ENCODE results near the gene CACNG1. TPM values are rescaled to one million over a fixed set of nuclear protein-coding genes. Genes with fewer than 3 reads are reported as not detected.

Gene CACNG1, protein sequence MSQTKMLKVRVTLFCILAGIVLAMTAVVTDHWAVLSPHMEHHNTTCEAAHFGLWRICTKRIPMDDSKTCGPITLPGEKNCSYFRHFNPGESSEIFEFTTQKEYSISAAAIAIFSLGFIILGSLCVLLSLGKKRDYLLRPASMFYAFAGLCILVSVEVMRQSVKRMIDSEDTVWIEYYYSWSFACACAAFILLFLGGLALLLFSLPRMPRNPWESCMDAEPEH
- polyA plus RNA-seq: 0.77 TPM in 1 of 2 replicates, not detected in the other
- polyA minus RNA-seq: not detected in 2 replicates

DNA sequence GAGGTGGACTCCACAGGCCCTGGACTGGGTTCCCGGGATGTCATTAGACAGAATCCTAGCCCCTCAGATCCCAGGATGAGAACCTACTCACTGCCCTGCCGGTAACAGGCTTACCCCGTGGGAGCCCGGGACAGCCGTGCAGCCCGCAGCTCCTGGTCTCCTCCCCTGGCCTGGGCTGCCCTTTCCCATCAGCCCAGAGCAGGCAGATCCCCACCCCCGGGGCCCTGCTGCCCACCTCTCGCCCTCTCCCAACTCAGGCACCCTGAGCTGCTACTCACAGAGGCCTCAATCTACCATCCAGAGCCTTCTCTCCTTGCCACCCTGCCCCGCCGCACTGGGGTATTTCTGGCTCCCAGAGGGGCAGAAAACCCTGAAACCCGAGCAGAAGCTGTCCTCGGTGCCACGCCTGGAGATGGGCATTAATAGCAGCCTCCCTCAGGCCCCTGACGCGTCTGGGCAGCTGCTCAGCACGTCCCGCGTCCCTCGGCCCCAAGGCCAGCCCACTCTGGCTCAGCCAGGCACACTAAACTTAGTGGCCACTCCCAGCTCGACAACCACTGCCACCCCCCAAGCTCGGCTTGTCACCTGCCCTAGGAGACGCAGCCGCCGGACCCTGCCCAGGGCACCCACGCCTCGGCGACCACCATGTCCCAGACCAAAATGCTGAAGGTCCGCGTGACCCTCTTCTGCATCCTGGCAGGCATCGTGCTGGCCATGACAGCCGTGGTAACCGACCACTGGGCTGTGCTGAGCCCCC lies at the start of gene CACNG1:
Gene CACNG1, plus strand, starts transcription at position 539 of the 757 bp plus-strand sequence. Its CDS starts 107 bp downstream, at position 646.
- H3K27ac ChIP-seq (ENCODE audit: low read length): no peak within 1 kb of the TSS
- H3K9ac ChIP-seq (ENCODE audit: low read length): no peak within 1 kb of the TSS
- H3F3A ChIP-seq (ENCODE audit: insufficient read depth, low read length, poor library complexity, severe bottlenecking): no peaks in the 10 kb centered on the region
- H3K36me3 ChIP-seq (ENCODE audit: insufficient read depth, low read length): no peaks in the 10 kb centered on the region
- H4K20me1 ChIP-seq (ENCODE audit: insufficient read depth): no peaks in the 10 kb centered on the region
- H3K9me2 ChIP-seq (ENCODE audit: insufficient read depth, low read length): no peaks in the 10 kb centered on the region
- no peaks in the 10 kb centered on the region for H3K27me3 ChIP-seq (ENCODE audit: insufficient read depth, low read depth, low read length)
- TF ChIP-seq, protein P1, sequence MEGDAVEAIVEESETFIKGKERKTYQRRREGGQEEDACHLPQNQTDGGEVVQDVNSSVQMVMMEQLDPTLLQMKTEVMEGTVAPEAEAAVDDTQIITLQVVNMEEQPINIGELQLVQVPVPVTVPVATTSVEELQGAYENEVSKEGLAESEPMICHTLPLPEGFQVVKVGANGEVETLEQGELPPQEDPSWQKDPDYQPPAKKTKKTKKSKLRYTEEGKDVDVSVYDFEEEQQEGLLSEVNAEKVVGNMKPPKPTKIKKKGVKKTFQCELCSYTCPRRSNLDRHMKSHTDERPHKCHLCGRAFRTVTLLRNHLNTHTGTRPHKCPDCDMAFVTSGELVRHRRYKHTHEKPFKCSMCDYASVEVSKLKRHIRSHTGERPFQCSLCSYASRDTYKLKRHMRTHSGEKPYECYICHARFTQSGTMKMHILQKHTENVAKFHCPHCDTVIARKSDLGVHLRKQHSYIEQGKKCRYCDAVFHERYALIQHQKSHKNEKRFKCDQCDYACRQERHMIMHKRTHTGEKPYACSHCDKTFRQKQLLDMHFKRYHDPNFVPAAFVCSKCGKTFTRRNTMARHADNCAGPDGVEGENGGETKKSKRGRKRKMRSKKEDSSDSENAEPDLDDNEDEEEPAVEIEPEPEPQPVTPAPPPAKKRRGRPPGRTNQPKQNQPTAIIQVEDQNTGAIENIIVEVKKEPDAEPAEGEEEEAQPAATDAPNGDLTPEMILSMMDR (IDR thresholded peaks at IDR 0.05; ENCODE audit: poor library complexity, severe bottlenecking): no peak
- TF ChIP-seq, protein P2, sequence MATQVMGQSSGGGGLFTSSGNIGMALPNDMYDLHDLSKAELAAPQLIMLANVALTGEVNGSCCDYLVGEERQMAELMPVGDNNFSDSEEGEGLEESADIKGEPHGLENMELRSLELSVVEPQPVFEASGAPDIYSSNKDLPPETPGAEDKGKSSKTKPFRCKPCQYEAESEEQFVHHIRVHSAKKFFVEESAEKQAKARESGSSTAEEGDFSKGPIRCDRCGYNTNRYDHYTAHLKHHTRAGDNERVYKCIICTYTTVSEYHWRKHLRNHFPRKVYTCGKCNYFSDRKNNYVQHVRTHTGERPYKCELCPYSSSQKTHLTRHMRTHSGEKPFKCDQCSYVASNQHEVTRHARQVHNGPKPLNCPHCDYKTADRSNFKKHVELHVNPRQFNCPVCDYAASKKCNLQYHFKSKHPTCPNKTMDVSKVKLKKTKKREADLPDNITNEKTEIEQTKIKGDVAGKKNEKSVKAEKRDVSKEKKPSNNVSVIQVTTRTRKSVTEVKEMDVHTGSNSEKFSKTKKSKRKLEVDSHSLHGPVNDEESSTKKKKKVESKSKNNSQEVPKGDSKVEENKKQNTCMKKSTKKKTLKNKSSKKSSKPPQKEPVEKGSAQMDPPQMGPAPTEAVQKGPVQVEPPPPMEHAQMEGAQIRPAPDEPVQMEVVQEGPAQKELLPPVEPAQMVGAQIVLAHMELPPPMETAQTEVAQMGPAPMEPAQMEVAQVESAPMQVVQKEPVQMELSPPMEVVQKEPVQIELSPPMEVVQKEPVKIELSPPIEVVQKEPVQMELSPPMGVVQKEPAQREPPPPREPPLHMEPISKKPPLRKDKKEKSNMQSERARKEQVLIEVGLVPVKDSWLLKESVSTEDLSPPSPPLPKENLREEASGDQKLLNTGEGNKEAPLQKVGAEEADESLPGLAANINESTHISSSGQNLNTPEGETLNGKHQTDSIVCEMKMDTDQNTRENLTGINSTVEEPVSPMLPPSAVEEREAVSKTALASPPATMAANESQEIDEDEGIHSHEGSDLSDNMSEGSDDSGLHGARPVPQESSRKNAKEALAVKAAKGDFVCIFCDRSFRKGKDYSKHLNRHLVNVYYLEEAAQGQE (IDR thresholded peaks at IDR 0.05; ENCODE audit: borderline replicate concordance): no peak
- TF ChIP-seq POLR2AphosphoS5 (IDR thresholded peaks at IDR 0.05) (no peak), TAF1 (IDR thresholded peaks at IDR 0.05; ENCODE audit: low read depth) (no peak), RAD21 (conservative IDR thresholded peaks at IDR 0.05) (no peak), MXI1 (conservative IDR thresholded peaks at IDR 0.05; ENCODE audit: poor library complexity, severe bottlenecking) (no peak), SMC3 (conservative IDR thresholded peaks at IDR 0.05; ENCODE audit: poor library complexity) (no peak)
- no peaks in the 10 kb centered on the region for H3K79me2 ChIP-seq (replicated peaks; ENCODE audit: insufficient read depth, low read length)
- peaks cover 7% of the 10 kb centered on the region for H3K9me3 ChIP-seq (ENCODE audit: low read length)
- no peak within 1 kb of the TSS for H2AFZ ChIP-seq (ENCODE audit: low read depth, low read length)
- no peak within 1 kb of the TSS for H3K4me3 ChIP-seq (ENCODE audit: low read length)
- H3K4me2 ChIP-seq (ENCODE audit: low read length): no peak within 1 kb of the TSS

DNA sequence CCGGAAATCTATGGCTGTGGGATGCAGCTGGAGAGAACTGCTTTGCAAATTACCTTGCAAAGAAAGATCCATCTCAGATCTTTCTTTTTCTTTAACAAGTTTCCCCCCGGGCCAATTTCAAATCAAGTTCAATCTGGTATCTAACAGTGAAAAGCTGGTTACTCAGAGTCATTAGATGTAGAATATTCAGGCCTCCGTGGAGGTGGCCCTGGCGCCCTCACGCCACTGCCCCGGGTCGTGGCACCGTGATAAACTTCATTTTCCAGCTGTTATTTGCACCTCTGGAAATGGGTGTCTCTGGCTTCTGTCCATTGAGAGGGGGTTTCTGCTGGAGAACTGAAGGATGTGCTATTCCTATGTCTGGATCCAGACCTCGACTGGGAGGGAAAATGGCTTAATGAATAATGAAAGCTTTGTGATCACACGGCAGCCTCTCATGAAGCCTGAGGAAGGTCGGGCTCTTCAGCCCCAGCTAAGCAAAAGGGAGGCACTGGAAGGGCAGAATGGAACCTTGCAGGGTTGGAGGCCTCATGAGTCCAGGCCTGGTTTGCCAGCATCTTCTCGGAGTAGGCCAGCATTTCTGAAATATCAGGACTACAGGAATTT lies 49.3 kb upstream of the CACNG1 start:
- Histone ChIP-seq H3K36me3 (ENCODE audit: insufficient read depth, low read length) (peaks cover 6% of the 10 kb centered on the region), H3K27me3 (ENCODE audit: insufficient read depth, low read depth, low read length) (no peaks in the 10 kb centered on the region)
- TF ChIP-seq RAD21 (conservative IDR thresholded peaks at IDR 0.05) (no peak), POLR2AphosphoS5 (IDR thresholded peaks at IDR 0.05) (no peak), TAF1 (IDR thresholded peaks at IDR 0.05; ENCODE audit: low read depth) (no peak), SMC3 (conservative IDR thresholded peaks at IDR 0.05; ENCODE audit: poor library complexity) (no peak)

More for the DNA sequence above, 49.3 kb upstream of the CACNG1 start:
- Histone ChIP-seq H3K4me3 (ENCODE audit: low read length) (no peak overlapping the region), H3K9me2 (ENCODE audit: insufficient read depth, low read length) (no peaks in the 10 kb centered on the region), H3K9me3 (ENCODE audit: low read length) (no peaks in the 10 kb centered on the region), H3K27ac (ENCODE audit: low read length) (peak overlapping the region; percentile 51), H3K4me2 (ENCODE audit: low read length) (no peak overlapping the region), H3K9ac (ENCODE audit: low read length) (no peak overlapping the region), H3K79me2 (replicated peaks; ENCODE audit: insufficient read depth, low read length) (no peaks in the 10 kb centered on the region), H4K20me1 (ENCODE audit: insufficient read depth) (no peaks in the 10 kb centered on the region), H2AFZ (ENCODE audit: low read depth, low read length) (no peak overlapping the region), H3F3A (ENCODE audit: insufficient read depth, low read length, poor library complexity, severe bottlenecking) (no peaks in the 10 kb centered on the region)

Data from neural cell (in vitro differentiated cells).